Skin of body (tissue), 2 donors: ENCODE measurements around the gene CTAGE1. TPM values are rescaled to one million over a fixed set of nuclear protein-coding genes. Genes with fewer than 3 reads are reported as not detected.
"Not testable (repeated sequence)": the region's sequence is repeated elsewhere in the genome, so short reads cannot be mapped to it uniquely, and the experiment has no call there.

Experiments used
- DNase-seq: peaks from one replicate; lab custom pipeline; 2025; lab: John Stamatoyannopoulos, UW
- total RNA-seq: library from RNA; depleted of rRNA; stranded (reverse); fragments of >200 nt; gene quantifications from one replicate; pipeline ENCODE4 v1.2.3, GENCODE V29; 2014

CTAGE1 gene
- not detected for total RNA-seq

- DNase-seq = no peak
These were observed at the start of gene CTAGE1 for GRCh38 chr18:22417496-22418188. Gene CTAGE1, minus strand, starts transcription at chr18:22417915. Its CDS starts 104 bp downstream, at chr18:22417811.

GRCh38 chr18:22466608-22467395 lies 49.1 kb upstream of the CTAGE1 start:
- DNase-seq = no peak

GRCh38 chr18:22465859-22466457 lies 48.2 kb upstream of the CTAGE1 start:
- peak; percentile 43 for DNase-seq

GRCh38 chr18:22463076-22463475 lies 45.4 kb upstream of the CTAGE1 start:
- DNase-seq = no peak

GRCh38 chr18:22459491-22459890 lies 41.8 kb upstream of the CTAGE1 start:
- DNase-seq = no peak

DNA sequence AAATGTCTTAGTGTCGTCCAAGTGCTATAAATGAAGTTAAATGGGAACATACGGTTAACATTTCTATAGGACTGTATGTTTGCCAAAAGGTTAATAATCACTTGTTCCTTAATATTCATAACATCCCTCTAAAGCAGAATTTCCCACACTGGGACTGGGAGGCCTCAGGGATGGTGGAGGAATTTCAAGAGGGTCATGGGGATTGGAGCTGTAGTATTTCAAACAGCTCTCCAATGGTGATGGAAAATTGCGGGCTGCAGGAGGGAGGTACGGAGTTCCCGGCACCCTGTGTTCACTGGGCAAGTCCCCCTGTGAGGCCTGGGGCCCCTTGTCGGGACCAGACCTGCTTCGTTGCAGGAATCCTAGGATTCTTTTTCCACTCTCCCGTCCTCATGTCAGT lies 39.8 kb upstream of the CTAGE1 start:
- DNase-seq = peak; percentile 9

GRCh38 chr18:22456547-22456946 lies 38.8 kb upstream of the CTAGE1 start:
- DNase-seq = no peak

GRCh38 chr18:22456116-22456480 lies 38.4 kb upstream of the CTAGE1 start:
- DNase-seq = no peak

GRCh38 chr18:22455425-22456115 lies 37.9 kb upstream of the CTAGE1 start:
- no peak for DNase-seq

GRCh38 chr18:22453315-22453714 lies 35.6 kb upstream of the CTAGE1 start:
- DNase-seq = no peak

GRCh38 chr18:22452226-22452668 lies 34.5 kb upstream of the CTAGE1 start:
- no peak for DNase-seq

DNA sequence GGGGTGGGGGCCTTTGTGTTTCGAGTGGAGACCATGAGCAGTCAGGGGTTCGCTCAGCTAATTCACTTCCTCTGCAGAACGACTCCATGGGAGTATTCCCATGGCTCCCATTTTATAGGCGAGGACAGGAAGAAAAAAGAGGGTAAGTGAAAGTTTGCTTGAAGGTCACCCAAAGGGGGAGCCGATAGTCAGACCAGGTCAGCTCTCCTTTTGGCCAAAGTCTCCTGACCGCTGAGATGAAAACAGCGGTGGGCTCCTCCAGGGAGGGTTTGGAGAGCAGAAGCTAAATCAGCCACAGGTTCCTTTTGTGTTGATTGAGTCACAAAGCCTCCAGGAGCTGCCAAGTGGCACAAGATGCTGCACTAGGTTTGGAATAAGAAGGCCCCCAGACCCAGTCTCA lies 34.1 kb upstream of the CTAGE1 start:
- DNase-seq = no peak

- not testable (repeated sequence) for DNase-seq
These were observed 33.1 kb upstream of the CTAGE1 start for GRCh38 chr18:22450766-22451165.

DNA sequence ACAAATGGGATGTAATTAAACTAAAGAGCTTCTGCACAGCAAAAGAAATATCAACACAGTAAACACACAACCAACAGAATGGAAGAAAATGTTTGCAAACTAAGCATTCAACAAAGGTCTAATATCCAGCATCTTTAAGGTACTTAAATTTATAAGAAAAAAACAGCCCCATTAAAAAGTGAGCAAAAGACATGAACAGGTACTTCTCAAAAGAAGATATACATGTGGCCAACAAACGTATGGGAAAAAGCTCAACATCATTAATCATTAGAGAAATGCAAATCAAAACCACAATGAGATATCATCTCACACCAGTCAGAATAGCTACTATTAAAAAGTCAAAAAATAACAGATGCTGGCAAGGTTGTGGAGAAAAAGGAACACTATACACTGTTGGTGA lies 32.6 kb upstream of the CTAGE1 start:
- not testable (repeated sequence) for DNase-seq

- not testable (repeated sequence) for DNase-seq
These were observed 32.0 kb upstream of the CTAGE1 start for GRCh38 chr18:22449753-22450152.

GRCh38 chr18:22448238-22448637 lies 30.5 kb upstream of the CTAGE1 start:
- DNase-seq = no peak

GRCh38 chr18:22447792-22448191 lies 30.1 kb upstream of the CTAGE1 start:
- DNase-seq = no peak

DNA sequence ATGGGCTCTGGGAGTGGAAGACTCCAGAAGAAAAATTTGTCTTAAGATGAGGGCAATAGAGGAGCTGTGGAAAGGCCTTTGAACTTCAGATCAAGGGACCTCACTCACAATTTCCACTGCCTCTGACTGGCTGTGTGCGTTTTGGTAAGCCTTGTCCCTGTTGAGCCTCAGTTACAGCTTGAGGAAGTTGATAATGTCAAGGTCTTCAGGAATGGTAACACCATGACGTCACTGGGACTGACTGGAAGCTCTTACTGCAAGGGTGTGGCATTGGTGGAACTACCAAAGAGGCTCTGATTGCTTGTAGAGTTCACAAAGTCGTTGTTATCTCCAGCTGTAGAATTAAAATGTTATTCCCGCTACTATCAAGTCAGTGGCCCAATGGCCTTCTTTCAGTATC lies 29.2 kb upstream of the CTAGE1 start:
- DNase-seq = no peak

GRCh38 chr18:22446325-22446724 lies 28.6 kb upstream of the CTAGE1 start:
- DNase-seq = no peak

GRCh38 chr18:22441638-22442037 lies 23.9 kb upstream of the CTAGE1 start:
- no peak for DNase-seq

- no peak for DNase-seq
These were observed 21.7 kb upstream of the CTAGE1 start for GRCh38 chr18:22439447-22439846.

GRCh38 chr18:22436136-22436535 lies 18.4 kb upstream of the CTAGE1 start:
- no peak for DNase-seq
